HCT116 (cell line): ENCODE results near the gene IL31. TPM values are rescaled to one million over a fixed set of nuclear protein-coding genes. Genes with fewer than 3 reads are reported as not detected.
A peak's percentile ranks its signal among the peaks of the same experiment; 100 is the strongest.

Experiments used
- ATAC-seq: fragments of 200-7000 bp; cut with Tn5 transposase; 2 replicates; pipeline ENCODE4 v1.9.1; 2020; ENCODE audit warnings: mild to moderate bottlenecking, moderate library complexity
- BruUV-seq: library from RNA; stranded (reverse); fragments of 400-500 nt; replicated peaks from 2 replicates; lab custom pipeline; 2021; lab: Mats Ljungman, UMichigan
- CTCF ChIA-PET: fragments of 300-600 bp; sonication (Branson Sonifier 250); formaldehyde crosslinking; loops from one replicate; lab custom pipeline; 2021; ENCODE audit warnings: antibody characterized with exemption; lab: Charles Lee
- POLR2A ChIA-PET: fragments of 300-600, 350-600 bp; sonication (Branson Sonifier 250); formaldehyde crosslinking; loops from one replicate; lab custom pipeline; 2021; ENCODE audit warnings: antibody characterized with exemption; lab: Charles Lee
- RAD21 ChIA-PET, 2 experiments: fragments of 300-600 bp; sonication (Branson Sonifier 250); formaldehyde crosslinking; loops; one replicate each; lab custom pipeline; 2023; ENCODE audit warnings: low total read pairs in 2 of 2; ENCODE audit not compliant: uncharacterized antibody in 2 of 2, unreplicated experiment in 2 of 2, low non-redundant PET in 1 of 2; lab: Charles Lee
- DNase-seq: peaks from one replicate; pipeline ENCODE4 v3.0.0-alpha.2; 2010; ENCODE audit warnings: low read depth, low spot score
- H2AFZ ChIP-seq: fragments of 200-600 bp; shearing (Covaris generic), sonication (generic); 2 replicates; pipeline ENCODE4 v1.6.1; 2017; ENCODE audit warnings: low read depth, mixed run types, mixed read lengths, antibody characterized with exemption, low read length; ENCODE audit not compliant: poor library complexity, severe bottlenecking
- H3K27ac ChIP-seq: 2 replicates; pipeline ENCODE4 v1.5.1; 2012; ENCODE audit warnings: low read depth, low read length
- H3K27me3 ChIP-seq: fragments of 200-600 bp; sonication (generic); 2 replicates; pipeline ENCODE4 v1.6.1; 2016; ENCODE audit warnings: mixed run types, low read length, mixed read lengths; ENCODE audit not compliant: insufficient read depth
- H3K36me3 ChIP-seq, 2 experiments: fragments of 200-500 bp in 1 of 2; fragments of 200-600 bp in 1 of 2; sonication (Bioruptor generic) in 1 of 2; sonication (generic) in 1 of 2; 2 replicates each; pipeline versions ENCODE4 v1.5.1 to v1.6.1; 2014 to 2016; ENCODE audit warnings: low read length in 2 of 2, inconsistent platforms in 1 of 2, mixed read lengths in 1 of 2, mixed run types in 1 of 2; ENCODE audit not compliant: insufficient read depth in 2 of 2, control insufficient read depth in 1 of 2
- H3K4me1 ChIP-seq, 2 experiments: fragments of 200-600 bp in 1 of 2; sonication (generic) in 1 of 2; 2 replicates each; pipeline versions ENCODE4 v1.5.1 to v1.6.1; 2012 to 2017; ENCODE audit warnings: low read length in 2 of 2, inconsistent platforms in 1 of 2, mild to moderate bottlenecking in 1 of 2, mixed read lengths in 1 of 2, mixed run types in 1 of 2, moderate library complexity in 1 of 2; ENCODE audit not compliant: insufficient read depth in 2 of 2, control insufficient read depth in 1 of 2
- H3K4me2 ChIP-seq: fragments of 200-600 bp; sonication (generic); 2 replicates; pipeline ENCODE4 v1.6.1; 2017; ENCODE audit warnings: mixed run types, low read length, mixed read lengths
- H3K4me3 ChIP-seq, 2 experiments: fragments of 200-600 bp in 1 of 2; sonication (generic) in 1 of 2; replicated peaks in 1 of 2; 2 replicates each; pipeline ENCODE4 v1.5.1; 2011 to 2016; ENCODE audit warnings: low read length in 2 of 2, control low read depth in 1 of 2, low read depth in 1 of 2, mild to moderate bottlenecking in 1 of 2, mixed read lengths in 1 of 2, mixed run types in 1 of 2
- H3K79me2 ChIP-seq: fragments of 200-600 bp; sonication (generic); 2 replicates; pipeline ENCODE4 v1.6.1; 2017; ENCODE audit warnings: mild to moderate bottlenecking, mixed run types, low read length, moderate library complexity, mixed read lengths; ENCODE audit not compliant: insufficient read depth
- H3K9ac ChIP-seq: fragments of 200-600 bp; sonication (generic); 2 replicates; pipeline ENCODE4 v1.6.1; 2016; ENCODE audit warnings: low read length, mixed read lengths
- H3K9me2 ChIP-seq: fragments of 200-600 bp; sonication (generic), shearing (Covaris generic); 2 replicates; pipeline ENCODE4 v1.6.1; 2017; ENCODE audit warnings: mixed run types, mild to moderate bottlenecking, moderate library complexity; ENCODE audit not compliant: insufficient read depth
- H3K9me3 ChIP-seq, 2 experiments: fragments of 200-500 bp in 1 of 2; fragments of 200-600 bp in 1 of 2; sonication (Bioruptor generic) in 1 of 2; sonication (generic) in 1 of 2; 2 replicates each; pipeline ENCODE4 v1.6.1; 2014 to 2017; ENCODE audit warnings: low read length in 2 of 2, mixed read lengths in 2 of 2, inconsistent platforms in 1 of 2, low read depth in 1 of 2, mild to moderate bottlenecking in 1 of 2, mixed run types in 1 of 2, moderate library complexity in 1 of 2; ENCODE audit not compliant: control insufficient read depth in 1 of 2, insufficient read depth in 1 of 2
- H4K20me1 ChIP-seq: fragments of 200-600 bp; sonication (generic), shearing (Covaris generic); 2 replicates; pipeline ENCODE4 v1.6.1; 2017; ENCODE audit warnings: mixed run types, mild to moderate bottlenecking, moderate library complexity; ENCODE audit not compliant: insufficient read depth
- CBX3 ChIP-seq: IDR thresholded peaks from 2 replicates; pipeline ENCODE4 v1.6.1; 2012; ENCODE audit warnings: low read depth
- EGR1 ChIP-seq: IDR thresholded peaks from 2 replicates; pipeline ENCODE4 v1.6.1; 2012; ENCODE audit warnings: low read depth
- ELF1 ChIP-seq: IDR thresholded peaks from 2 replicates; pipeline ENCODE4 v1.6.1; 2012; ENCODE audit warnings: low read depth, borderline replicate concordance
- EZH2 ChIP-seq: fragments of 200-600 bp; sonication (generic); IDR thresholded peaks from 2 replicates; pipeline ENCODE4 v1.6.1; 2017; ENCODE audit warnings: antibody characterized with exemption, mixed run types
- EZH2phosphoT487 ChIP-seq: fragments of 200-600 bp; IDR thresholded peaks from 2 replicates; pipeline ENCODE4 v1.6.1; 2018; ENCODE audit warnings: antibody characterized with exemption, borderline replicate concordance
- FOSL1 ChIP-seq: IDR thresholded peaks from 2 replicates; pipeline ENCODE4 v1.6.1; 2012; ENCODE audit warnings: low read depth
- POLR2A ChIP-seq: IDR thresholded peaks from 2 replicates; pipeline ENCODE4 v1.7.0; 2011; ENCODE audit warnings: borderline replicate concordance; ENCODE audit not compliant: insufficient read depth, insufficient read length; ENCODE audit errors: extremely low read depth
- POLR2AphosphoS5 ChIP-seq: IDR thresholded peaks from 2 replicates; pipeline ENCODE4 v1.6.1; 2011; ENCODE audit warnings: mild to moderate bottlenecking, low read depth, low read length, moderate library complexity
- RAD21 ChIP-seq: IDR thresholded peaks from 2 replicates; pipeline ENCODE4 v1.6.1; 2012; ENCODE audit warnings: low read depth, mild to moderate bottlenecking
- SP1 ChIP-seq: IDR thresholded peaks from 2 replicates; pipeline ENCODE4 v1.6.1; 2012; ENCODE audit warnings: low read depth
- SRF ChIP-seq: IDR thresholded peaks from 2 replicates; pipeline ENCODE4 v1.6.1; 2012; ENCODE audit warnings: low read depth
- intact Hi-C: fragments of 100-400 bp; cut with micrococcal nuclease; formaldehyde crosslinking; loops from 2 replicates; pipeline ENCODE4 v1.10.0; 2022
- total RNA-seq: library from RNA; stranded (reverse); gene quantifications from one replicate; pipeline ENCODE4 v1.2.1, GENCODE V29; 2021; ENCODE audit not compliant: unreplicated experiment
- TF ChIP-seq, protein P1 (sequence below): IDR thresholded peaks from 2 replicates; pipeline ENCODE4 v1.6.1; 2012
- TF ChIP-seq, protein P2 (sequence below), 3 experiments: fragments of 200-600 bp in 1 of 3; sonication (generic) in 1 of 3; IDR thresholded peaks in 2 of 3; conservative IDR thresholded peaks in 1 of 3; 2 replicates each; pipeline ENCODE4 v1.5.1; 2012 to 2017; ENCODE audit warnings: low read depth in 2 of 3, low read length in 2 of 3, antibody characterized with exemption in 1 of 3, borderline replicate concordance in 1 of 3, control low read depth in 1 of 3, mild to moderate bottlenecking in 1 of 3, mixed read lengths in 1 of 3, mixed run types in 1 of 3, moderate library complexity in 1 of 3; ENCODE audit not compliant: insufficient read depth in 1 of 3

IL31 gene
- total RNA-seq, 1 experiment from 2014 or later, result not detected

DNA sequence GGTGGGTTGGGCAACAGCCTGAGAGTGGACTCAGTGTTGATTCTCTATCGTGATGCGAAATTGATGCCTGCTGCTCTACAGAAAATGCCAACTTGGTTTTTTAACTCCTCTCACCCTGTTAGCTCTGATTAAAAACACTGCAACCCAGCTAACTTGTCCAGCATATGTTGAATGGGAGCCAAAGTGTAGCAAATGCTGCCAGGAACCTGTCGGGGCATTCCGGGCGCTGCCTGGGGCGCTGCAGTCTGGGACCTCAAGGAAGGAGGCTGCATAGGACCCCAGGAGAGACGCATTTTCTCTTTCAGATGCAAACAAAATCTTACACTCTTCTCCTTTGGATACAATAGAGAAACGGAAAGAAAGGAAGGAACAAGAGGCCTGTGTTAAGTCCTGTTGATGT lies 33.4 kb upstream of the IL31 start:
- ATAC-seq (no peak), DNase-seq (no peak)
- Histone ChIP-seq H3K9ac (no peak overlapping the region), H3K9me3 (no peaks in the 10 kb centered on the region), H3K27me3 (no peaks in the 10 kb centered on the region), H2AFZ (no peak overlapping the region), H3K36me3 (peaks cover 24 to 28% of the 10 kb centered on the region in 2 experiments), H3K4me2 (no peak overlapping the region), H3K79me2 (peaks cover 14% of the 10 kb centered on the region), H3K27ac (no peak overlapping the region), H3K4me3 (no peak overlapping the region), H4K20me1 (no peaks in the 10 kb centered on the region), H3K4me1 (peaks cover 2 to 31% of the 10 kb centered on the region in 2 experiments; a peak in 3 of 4 replicates), H3K9me2 (no peaks in the 10 kb centered on the region)
- ChIA-PET RAD21 (no interaction called here), CTCF (no interaction called here), POLR2A (no interaction called here)
- BruUV-seq, result TSS peak; percentile 30
- TF ChIP-seq EZH2 (no peak), SP1 (no peak), POLR2AphosphoS5 (no peak), CBX3 (no peak), RAD21 (no peak), EZH2phosphoT487 (no peak), POLR2A (no peak), ELF1 (no peak), EGR1 (no peak), FOSL1 (no peak), SRF (no peak)
- TF ChIP-seq, protein P1, sequence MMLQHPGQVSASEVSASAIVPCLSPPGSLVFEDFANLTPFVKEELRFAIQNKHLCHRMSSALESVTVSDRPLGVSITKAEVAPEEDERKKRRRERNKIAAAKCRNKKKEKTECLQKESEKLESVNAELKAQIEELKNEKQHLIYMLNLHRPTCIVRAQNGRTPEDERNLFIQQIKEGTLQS, result no peak
- TF ChIP-seq, protein P2, sequence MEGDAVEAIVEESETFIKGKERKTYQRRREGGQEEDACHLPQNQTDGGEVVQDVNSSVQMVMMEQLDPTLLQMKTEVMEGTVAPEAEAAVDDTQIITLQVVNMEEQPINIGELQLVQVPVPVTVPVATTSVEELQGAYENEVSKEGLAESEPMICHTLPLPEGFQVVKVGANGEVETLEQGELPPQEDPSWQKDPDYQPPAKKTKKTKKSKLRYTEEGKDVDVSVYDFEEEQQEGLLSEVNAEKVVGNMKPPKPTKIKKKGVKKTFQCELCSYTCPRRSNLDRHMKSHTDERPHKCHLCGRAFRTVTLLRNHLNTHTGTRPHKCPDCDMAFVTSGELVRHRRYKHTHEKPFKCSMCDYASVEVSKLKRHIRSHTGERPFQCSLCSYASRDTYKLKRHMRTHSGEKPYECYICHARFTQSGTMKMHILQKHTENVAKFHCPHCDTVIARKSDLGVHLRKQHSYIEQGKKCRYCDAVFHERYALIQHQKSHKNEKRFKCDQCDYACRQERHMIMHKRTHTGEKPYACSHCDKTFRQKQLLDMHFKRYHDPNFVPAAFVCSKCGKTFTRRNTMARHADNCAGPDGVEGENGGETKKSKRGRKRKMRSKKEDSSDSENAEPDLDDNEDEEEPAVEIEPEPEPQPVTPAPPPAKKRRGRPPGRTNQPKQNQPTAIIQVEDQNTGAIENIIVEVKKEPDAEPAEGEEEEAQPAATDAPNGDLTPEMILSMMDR (IDR thresholded peaks at IDR 0.05 in 2 of 3, conservative IDR thresholded peaks at IDR 0.05 in 1 of 3; ENCODE audit: borderline replicate concordance in 1 of 3, insufficient read depth in 1 of 3, low read depth in 2 of 3, low read length in 2 of 3), result no peak
- intact Hi-C loops, result no loop called here
